Fibroblast of skin of left quadriceps (primary cell): ENCODE results near the gene S100A8.

ENCODE experiments used
- DNase-seq, 2 experiments: peaks; one replicate each; pipeline ENCODE4 v3.0.0-alpha.2; 2013; ENCODE audit warnings: low read depth in 2 of 2

The S100A8 gene

GRCh38 chr1:153361480-153362109, 29.3 kb downstream of the S100A8 start:
- DNase-seq, result no peak

DNA sequence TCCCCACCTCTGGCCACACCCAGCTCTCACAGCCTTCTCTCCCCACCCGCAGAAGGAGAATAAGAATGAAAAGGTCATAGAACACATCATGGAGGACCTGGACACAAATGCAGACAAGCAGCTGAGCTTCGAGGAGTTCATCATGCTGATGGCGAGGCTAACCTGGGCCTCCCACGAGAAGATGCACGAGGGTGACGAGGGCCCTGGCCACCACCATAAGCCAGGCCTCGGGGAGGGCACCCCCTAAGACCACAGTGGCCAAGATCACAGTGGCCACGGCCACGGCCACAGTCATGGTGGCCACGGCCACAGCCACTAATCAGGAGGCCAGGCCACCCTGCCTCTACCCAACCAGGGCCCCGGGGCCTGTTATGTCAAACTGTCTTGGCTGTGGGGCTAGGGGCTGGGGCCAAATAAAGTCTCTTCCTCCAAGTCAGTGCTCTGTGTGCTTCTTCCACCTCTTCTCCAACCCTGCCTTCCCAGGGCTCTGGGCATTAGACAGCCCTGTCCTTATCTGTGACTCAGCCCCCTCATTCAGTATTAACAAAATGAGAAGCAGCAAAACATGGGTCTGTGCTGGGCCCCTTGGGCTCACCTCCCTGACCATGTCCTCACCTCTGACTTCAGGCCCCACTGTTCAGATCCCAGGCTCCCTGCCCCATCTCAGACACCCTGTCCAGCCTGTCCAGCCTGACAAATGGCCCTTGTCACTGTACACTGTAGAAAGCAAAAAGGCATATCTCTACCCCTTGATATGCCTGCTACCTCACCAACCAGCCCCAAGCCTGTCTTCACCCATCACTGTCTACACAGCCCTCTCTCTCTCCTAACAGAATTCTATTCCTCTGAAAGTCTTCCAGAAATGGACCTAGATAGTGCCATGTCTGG, 30.0 kb downstream of the S100A8 start:
- DNase-seq, result no peak

GRCh38 chr1:153360190-153360589, 30.7 kb downstream of the S100A8 start:
- DNase-seq, result no peak

DNA sequence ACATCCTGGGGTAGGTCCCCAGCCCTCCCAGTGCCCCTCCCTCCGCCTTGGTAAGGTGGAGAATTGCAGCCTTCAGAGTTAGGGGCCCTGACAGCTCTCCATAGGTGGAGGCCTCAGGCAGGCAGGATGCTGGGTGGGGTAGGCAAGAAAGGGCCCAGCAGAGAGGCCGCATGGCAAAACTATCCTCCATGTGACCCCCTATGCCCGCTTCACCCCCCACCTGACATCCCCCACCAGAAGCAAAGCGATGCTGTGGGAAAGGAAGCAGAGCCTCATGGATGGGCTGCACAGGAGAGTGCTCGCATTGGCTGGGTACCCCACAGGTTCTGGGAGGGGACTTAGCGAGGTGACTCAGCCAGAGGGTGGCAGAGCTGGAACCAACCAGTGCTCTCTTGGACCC, 31.6 kb downstream of the S100A8 start:
- no peak for DNase-seq

DNA sequence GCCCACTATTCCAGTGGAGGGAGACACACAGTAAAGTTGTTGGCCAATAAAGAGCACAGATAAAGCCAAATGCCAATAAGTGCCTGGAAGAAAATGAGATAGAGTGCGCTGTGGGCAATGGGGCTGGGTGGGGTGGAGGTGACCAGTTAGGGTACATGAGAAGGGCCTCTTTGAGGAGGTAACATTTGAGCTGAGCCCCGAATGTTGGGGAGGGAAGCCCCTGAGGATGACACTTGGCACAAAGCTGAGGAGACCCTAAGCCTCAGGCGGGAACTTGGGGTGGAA, 32.2 kb downstream of the S100A8 start:
- no peak for DNase-seq

DNA sequence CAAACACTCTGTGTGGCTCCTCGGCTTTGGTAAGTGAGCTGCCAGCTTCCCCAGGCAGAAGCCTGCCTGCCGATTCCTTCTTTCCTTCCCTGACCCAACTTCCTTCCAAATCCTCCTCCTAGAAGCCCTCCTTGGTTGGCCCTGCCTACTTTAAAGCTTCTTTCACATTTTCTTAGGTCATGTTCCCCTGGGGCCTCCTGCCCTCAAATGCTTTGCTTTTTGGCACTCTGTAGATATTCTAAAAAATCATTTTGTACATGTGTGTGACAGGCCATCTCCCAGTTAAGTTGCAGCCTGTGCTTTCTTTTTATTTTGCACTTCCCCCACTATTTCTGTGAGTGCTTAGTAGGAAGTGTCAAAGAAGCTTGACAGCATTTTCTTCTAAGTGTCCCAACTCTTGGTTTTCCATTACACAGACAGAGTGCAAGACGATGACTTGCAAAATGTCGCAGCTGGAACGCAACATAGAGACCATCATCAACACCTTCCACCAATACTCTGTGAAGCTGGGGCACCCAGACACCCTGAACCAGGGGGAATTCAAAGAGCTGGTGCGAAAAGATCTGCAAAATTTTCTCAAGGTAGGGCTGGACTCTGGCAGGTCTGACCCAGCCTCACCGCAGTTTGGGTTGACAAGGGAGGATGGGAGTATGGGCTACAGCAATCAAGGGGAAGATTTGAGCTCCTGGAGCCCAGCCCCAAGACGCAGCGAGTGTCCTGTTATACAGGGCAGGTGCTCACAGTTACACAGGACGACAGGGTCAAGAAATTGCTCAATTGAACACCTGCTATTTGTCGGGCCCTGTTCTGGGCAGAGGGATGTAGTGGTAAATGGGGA, 32.8 kb downstream of the S100A8 start, which contains the start of gene S100A9:
TSS of gene S100A9 (plus strand) at position 2 of the 838 bp plus-strand sequence. CDS start at position 432, 430 bp downstream.
- no peak for DNase-seq

DNA sequence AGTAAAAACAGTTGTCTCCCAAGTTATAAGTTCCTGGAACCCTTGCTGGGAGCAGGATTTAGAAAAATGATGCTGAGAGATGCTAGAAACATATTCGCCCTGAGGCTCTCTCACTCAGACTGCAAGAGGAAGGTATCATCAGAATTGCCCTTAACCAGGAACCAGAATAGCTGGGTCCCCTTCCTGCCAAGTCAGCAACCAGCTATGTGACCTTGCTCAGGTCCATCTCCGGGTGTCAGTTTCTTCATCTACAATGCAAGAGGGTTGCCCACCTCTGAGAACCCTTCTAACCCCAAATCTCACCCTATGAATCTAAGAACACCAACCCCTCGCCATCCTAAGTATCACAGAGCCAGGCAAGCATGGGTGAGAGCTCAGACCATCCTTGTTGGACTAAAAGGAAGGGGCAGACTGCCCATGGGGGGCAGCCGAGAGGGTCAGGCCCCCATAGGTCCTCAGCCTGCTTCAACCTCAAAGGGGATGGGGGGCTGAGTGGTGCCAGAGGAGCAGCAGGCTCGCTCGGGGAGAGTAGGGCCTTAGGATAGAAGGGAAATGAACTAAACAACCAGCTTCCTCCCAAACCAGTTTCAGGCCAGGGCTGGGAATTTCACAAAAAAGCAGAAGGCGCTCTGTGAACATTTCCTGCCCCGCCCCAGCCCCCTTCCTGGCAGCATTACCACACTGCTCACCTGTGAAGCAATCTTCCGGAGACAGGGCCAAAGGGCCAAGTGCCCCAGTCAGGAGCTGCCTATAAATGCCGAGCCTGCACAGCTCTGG, 33.6 kb downstream of the S100A8 start:
- no peak for DNase-seq

- DNase-seq, result no peak
These were observed 34.3 kb downstream of the S100A8 start for GRCh38 chr1:153356392-153357075.

- DNase-seq, result peak in 1 of 2 experiments; percentile 2
These were observed 35.3 kb downstream of the S100A8 start for GRCh38 chr1:153355445-153356071.

DNA sequence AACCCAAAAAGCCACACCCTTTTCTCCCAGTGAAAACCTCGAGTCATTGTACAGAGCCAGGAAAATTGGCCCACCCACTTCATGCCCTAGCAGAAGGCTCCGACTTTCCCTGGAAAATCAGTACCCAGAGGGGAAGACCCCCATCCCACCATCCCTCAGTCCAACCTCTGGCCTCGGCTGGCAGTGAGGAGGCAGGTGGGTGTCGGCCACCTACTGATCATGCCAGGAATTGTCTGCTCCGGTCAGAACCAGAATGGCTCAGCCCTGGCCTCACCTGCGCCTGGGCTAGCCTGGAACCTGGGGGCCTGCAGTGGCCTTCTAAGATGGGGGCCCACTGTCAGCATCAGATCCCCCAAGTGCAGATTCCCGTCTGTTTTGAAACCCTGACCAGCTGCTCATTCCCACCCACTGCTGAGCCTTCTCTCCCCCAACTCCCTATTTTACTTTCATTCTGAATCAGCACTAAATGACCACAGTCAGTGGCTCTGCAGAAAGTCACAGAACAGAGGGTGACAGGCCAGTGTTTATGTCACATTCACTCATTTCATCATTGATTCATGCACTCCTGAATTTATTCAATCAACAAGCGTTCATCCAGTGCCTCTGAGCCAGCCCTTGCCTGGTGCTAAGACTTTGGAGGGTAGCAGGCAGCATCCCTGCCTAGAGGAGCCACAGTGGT, 36.2 kb downstream of the S100A8 start:
- no peak for DNase-seq

DNA sequence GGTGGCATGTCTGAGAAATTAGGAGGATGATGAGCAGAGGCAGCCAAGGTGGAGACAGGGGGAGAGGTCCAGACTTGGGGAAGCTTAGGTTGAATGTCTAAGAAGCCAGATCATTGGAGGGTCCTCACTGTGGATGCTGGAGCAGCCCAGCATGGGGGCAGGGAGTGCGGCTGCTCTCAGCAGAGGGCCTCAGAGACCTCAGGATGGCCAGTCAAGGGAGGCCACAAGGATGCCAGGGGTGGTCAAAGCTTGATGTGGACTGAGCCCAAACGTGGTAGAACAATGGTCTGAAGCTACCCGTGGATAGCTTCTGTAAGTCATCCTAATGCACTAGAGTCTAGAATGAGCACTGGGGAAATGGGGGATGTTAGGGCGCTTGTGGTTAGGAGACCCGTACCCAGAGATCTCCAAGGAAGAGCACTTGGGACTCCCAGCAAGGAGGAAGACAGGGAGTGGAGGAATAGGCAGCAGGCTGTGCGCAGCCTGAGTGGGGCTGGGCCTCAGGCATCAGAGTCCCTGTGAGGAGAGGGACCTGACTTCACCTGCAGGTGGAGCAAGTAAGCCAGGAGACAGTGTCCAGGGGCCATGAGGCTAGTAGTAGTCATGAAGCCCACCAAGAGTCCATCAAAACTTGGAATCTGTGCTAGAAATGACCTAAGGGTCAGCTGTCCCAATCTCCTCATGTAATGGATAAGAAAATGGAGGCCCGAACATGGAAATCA, 37.5 kb downstream of the S100A8 start:
- no peak for DNase-seq

DNA sequence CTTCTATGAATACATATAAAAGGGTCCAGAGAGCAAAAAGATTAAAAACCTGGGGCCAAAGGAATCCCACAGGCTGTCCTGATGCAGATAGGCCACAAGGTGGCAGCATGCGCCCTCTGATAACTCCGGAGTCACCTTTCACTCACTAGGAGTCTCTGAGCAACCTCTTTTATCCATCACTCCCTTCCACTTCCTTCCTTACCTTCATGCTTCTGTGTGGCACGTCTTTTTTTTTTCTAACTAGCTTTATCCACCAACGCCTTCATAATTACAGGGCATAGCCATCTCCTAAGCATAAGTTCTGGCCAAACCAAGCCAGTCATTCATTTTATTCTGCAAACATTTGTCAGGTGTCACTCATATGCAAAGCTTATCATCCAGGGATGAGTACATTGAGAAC, 38.4 kb downstream of the S100A8 start:
- peak; percentile 14 to 15 for DNase-seq

GRCh38 chr1:153350321-153350957, 40.4 kb downstream of the S100A8 start:
- DNase-seq, result no peak

DNA sequence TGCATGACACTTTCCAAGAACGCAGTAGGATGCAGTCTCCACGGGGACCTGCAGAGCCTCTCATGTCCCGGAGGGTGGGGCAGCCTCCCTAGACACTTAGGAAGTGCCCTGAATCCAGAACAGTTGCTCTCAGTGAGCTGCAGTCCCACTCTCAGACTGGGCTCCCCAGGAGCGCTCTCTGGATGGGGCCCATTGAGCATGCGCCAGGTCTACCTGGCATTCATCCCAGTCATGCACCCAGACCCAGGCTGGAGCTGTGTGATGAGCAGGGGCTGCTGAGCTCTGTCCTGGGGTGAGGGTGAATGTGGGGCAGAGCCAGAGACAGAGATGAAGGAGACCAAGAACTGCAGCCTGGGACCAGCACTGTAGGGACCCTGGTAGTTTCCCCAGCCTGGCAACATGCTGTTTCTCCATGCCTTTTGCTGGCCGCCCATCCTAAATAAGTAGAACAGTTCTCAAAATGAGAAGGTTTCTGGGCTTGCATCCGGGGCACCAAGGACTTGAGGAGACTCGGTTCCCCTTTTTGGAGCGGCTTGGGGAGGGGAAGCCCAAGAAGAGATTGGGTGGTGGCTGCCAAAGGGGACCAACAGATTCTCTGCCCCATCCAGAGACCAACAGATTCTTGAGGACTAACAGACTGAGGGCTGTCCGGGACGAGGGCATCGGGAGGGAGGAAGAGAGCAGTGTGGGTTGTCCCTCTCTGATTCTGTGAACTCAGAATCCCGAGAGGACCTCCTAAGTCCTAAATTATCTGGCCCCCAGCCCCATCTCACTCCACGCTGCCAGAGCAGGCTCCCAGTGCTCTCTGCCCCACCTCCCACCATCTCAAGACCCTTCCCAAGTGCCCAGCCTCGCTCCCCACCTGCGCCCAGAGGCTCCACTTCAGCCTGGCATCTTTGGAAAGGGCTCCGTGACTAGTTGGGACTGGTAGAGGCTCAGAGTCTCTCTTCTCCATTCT, 41.2 kb downstream of the S100A8 start:
- no peak for DNase-seq

DNA sequence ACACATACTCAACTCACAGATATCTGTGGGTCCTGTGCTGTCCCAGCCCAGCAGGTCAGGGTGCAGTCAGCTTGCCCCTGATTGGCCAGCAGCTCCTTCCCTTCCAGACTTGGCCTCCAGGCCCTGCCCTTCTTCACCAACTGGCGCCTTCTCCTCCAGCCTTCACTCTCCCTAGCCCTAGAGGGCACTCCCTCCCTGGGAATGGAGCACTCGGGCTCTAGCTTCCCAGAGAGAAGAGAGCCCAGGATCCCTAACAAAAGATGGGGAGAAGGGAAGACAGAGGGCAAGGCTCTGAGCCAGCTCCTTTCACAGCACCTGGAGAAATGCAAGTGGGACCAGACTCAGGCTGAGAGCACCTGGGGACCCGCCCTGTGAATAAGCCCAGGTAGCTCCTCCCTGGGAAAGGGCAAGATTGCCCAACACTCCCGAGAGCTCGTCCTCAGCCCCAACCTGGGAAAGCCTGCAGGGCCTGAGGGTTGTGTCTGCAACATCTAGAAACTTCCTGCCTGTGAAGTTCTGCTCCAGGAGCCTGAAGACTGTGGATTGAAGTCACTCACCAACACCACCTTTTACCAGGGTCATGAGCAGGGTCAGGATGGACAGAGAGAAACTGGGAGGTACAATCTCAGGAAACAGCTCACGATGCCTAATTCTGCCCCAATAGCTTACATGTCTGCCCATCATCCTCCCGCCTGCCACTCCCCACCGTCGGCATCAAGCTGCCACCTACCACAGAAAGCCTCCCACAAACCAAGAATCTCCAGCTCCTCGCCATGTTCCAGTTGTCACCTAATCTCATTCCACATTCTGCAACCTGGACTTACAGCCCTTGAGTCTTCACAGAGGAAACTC, 42.1 kb downstream of the S100A8 start, which contains the start of gene PGLYRP4:
TSS of gene PGLYRP4 (minus strand) at position 331 of the 852 bp plus-strand sequence. CDS start 909 bp downstream, outside the sequence.
- DNase-seq, result no peak

- no peak for DNase-seq
These were observed 43.0 kb downstream of the S100A8 start for GRCh38 chr1:153347856-153348255.
